C4-2B (cell line): ENCODE measurements around the gene SSX4B.
"Not testable (repeated sequence)": the region's sequence is repeated elsewhere in the genome, so short reads cannot be mapped to it uniquely, and the experiment has no call there.

Experiments used
- CTCF ChIP-seq: fragments of 450-650 bp; conservative IDR thresholded peaks from 2 replicates; pipeline ENCODE4 v1.5.1; 2017; ENCODE audit warnings: mild to moderate bottlenecking
- ZFX ChIP-seq: fragments of 450-650 bp; IDR thresholded peaks from 2 replicates; pipeline ENCODE4 v1.6.1; 2017

- not testable (repeated sequence) for TF ChIP-seq CTCF, ZFX
Observed at GRCh38 chrX:48429606-48430005, 17.8 kb upstream of the SSX4B start.
